Kidney (tissue), 14 donors: ENCODE results near the gene SPATA45. TPM values are rescaled to one million over a fixed set of nuclear protein-coding genes. Genes with fewer than 3 reads are reported as not detected.

Source experiments
- DNase-seq, 5 donors: peaks; one replicate each; pipeline ENCODE4 v3.0.0-alpha.2; 2013 to 2020
- FAIRE-seq: peaks from 2 replicates; lab custom pipeline; 2012; peaks lifted over from hg19 to GRCh38; lab: Jason Lieb, UNC
- H3K27ac ChIP-seq, 2 donors: one replicate each; pipeline ENCODE4 v1.7.0; 2013; ENCODE audit warnings: low read depth in 2 of 2, low read length in 2 of 2, inconsistent platforms in 1 of 2
- H3K27me3 ChIP-seq: one replicate; pipeline ENCODE4 v1.7.1; 2013; ENCODE audit warnings: low read length, inconsistent platforms; ENCODE audit not compliant: control insufficient read depth, insufficient read depth
- H3K36me3 ChIP-seq, 3 donors: one replicate each; pipeline versions ENCODE4 v1.7.0 to v1.7.1; 2013; ENCODE audit warnings: low read length in 3 of 3, control low read depth in 1 of 3, inconsistent platforms in 1 of 3; ENCODE audit not compliant: insufficient read depth in 3 of 3, control insufficient read depth in 2 of 3
- H3K4me1 ChIP-seq, 3 donors: one replicate each; pipeline versions ENCODE4 v1.7.0 to v1.7.1; 2013; ENCODE audit warnings: low read length in 3 of 3, inconsistent platforms in 1 of 3, low read depth in 1 of 3; ENCODE audit not compliant: control insufficient read depth in 2 of 3, insufficient read depth in 2 of 3
- H3K4me3 ChIP-seq, 3 donors: one replicate each; pipeline versions ENCODE4 v1.7.0 to v1.8.1; 2013; ENCODE audit warnings: low read length in 3 of 3, control low read depth in 1 of 3, inconsistent platforms in 1 of 3
- H3K9ac ChIP-seq, 3 donors: one replicate each; pipeline versions ENCODE4 v1.7.0 to v1.7.1; 2013; ENCODE audit warnings: low read length in 3 of 3, control low read depth in 1 of 3, inconsistent platforms in 1 of 3
- H3K9me3 ChIP-seq, 3 donors: one replicate each; pipeline versions ENCODE4 v1.7.0 to v1.7.1; 2013; ENCODE audit warnings: low read length in 3 of 3, control low read depth in 1 of 3, inconsistent platforms in 1 of 3; ENCODE audit not compliant: control insufficient read depth in 2 of 3, insufficient read depth in 1 of 3
- intact Hi-C: fragments of 100-400 bp; cut with DNase I; formaldehyde crosslinking; loops from one replicate; pipeline ENCODE4 v1.11.1; 2022
- polyA plus RNA-seq: library from polyadenylated mRNA; stranded (reverse); fragments of 350-450 nt; fragmentation: Illumina TruSeq; extraction: RNeasy Lipid Tissue Mini Kit (QIAGEN cat#74804); gene quantifications from one replicate; pipeline ENCODE4 v1.2.3, GENCODE V29; 2014; ENCODE audit warnings: low read depth, low replicate concordance; ENCODE audit not compliant: insufficient read depth
- total RNA-seq: library from RNA; stranded (reverse); fragmentation: NEBNext Ultra II Directional; extraction: Animal tissue kit (Norgen Biotek cat#: 25700); gene quantifications from one replicate; pipeline ENCODE4 v1.2.1, GENCODE V29; 2021
- TF ChIP-seq, protein P1 (sequence below): IDR thresholded peaks from 3 replicates; pipeline ENCODE4 v1.5.1; 2012; ENCODE audit warnings: mild to moderate bottlenecking, moderate library complexity, borderline replicate concordance; ENCODE audit not compliant: insufficient read depth; ENCODE audit errors: extremely low read depth
- donor health status: control.
- donor health status: control.
- donor health status: control.
- donor health status: control.
- donor health status: control.
- donor health status: DM: yes; HTN: yes; CAD: no.
- donor health status: Normal renal cell carcinoma (clear cell type).

Gene SPATA45
- total and polyA plus RNA-seq, 2 donors from 2014 or later: 0.57 TPM; not detected in 1

- H3K9ac ChIP-seq: peak within 1 kb of the TSS; percentile 79 to 90 (median 79)
- intact Hi-C loops: no loop called here
- FAIRE-seq: no peak
Observed at GRCh38 chr1:212857992-212858460, 10.6 kb upstream of the SPATA45 start, which contains the start of gene FLVCR1. Gene FLVCR1 (plus strand): TSS chr1:212858275. CDS start chr1:212858453, 178 bp downstream.

DNA sequence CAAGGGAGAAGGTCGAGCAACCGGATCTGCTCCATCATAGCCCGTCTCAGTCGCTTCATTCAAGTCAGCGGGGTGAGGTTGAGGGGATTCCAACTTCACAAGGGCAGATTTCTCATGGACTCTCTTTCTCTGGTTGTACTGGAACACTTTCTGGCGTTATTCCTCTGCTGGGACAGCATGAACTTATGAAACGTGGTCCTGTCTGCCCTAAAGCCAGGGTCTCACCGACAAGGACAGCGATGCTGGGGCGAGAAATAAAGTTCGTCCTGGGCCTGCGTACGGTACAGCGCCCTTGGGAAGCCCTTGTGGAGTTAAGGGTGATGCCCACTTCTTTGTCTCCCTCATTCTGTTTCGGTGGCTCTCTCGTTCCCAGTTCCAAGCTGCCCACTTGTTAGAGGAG, 9.3 kb upstream of the SPATA45 start:
- Histone ChIP-seq H3K4me3 (peak overlapping the region in 2 of 3 donors; percentile 45 to 86), H3K4me1 (peaks cover 0 to 13% (median 7%) of the 10 kb centered on the region in 3 donors), H3K27me3 (no peaks in the 10 kb centered on the region), H3K36me3 (no peaks in the 10 kb centered on the region), H3K9ac (no peak overlapping the region), H3K9me3 (no peaks in the 10 kb centered on the region), H3K27ac (no peak overlapping the region)
- no peak for FAIRE-seq
- TF ChIP-seq, protein P1, sequence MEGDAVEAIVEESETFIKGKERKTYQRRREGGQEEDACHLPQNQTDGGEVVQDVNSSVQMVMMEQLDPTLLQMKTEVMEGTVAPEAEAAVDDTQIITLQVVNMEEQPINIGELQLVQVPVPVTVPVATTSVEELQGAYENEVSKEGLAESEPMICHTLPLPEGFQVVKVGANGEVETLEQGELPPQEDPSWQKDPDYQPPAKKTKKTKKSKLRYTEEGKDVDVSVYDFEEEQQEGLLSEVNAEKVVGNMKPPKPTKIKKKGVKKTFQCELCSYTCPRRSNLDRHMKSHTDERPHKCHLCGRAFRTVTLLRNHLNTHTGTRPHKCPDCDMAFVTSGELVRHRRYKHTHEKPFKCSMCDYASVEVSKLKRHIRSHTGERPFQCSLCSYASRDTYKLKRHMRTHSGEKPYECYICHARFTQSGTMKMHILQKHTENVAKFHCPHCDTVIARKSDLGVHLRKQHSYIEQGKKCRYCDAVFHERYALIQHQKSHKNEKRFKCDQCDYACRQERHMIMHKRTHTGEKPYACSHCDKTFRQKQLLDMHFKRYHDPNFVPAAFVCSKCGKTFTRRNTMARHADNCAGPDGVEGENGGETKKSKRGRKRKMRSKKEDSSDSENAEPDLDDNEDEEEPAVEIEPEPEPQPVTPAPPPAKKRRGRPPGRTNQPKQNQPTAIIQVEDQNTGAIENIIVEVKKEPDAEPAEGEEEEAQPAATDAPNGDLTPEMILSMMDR: no peak
- peak in 2 of 5 donors; percentile 9 to 40 for DNase-seq
- intact Hi-C loops: no loop called here

More at GRCh38 chr1:212857992-212858460, 10.6 kb upstream of the SPATA45 start, which contains the start of gene FLVCR1:
- H3K4me3 ChIP-seq: peak within 1 kb of the TSS; percentile 86 to 95 (median 88)
- no peaks in the 10 kb centered on the region for H3K9me3 ChIP-seq
- H3K36me3 ChIP-seq: peaks cover 0 to 2% (median 0%) of the 10 kb centered on the region in 3 donors
- H3K27me3 ChIP-seq: no peaks in the 10 kb centered on the region
- peak; percentile 98 to 99 (median 99) for DNase-seq
- TF ChIP-seq, protein P1: peak; percentile 11
- peak within 1 kb of the TSS; percentile 65 to 93 for H3K27ac ChIP-seq
- peaks cover 0 to 13% (median 7%) of the 10 kb centered on the region in 3 donors for H3K4me1 ChIP-seq

DNA sequence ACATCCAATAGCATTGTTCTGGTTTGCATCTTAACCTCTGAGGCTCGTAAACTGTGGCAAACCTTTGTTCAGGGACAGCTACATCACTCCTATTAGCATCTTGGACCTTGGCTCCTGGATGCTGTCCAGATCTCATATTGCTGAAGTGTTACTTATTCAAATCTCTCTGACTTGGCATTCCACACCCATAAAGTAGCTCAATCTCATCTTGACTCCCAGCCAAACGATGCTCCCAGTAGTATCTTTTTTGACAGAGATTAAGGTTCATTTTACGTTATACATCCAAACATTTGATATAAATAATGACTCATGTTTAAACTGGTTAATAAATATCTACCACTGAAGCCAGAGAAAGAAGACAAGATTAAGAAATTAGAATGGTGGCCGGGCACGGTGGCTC, 6.2 kb upstream of the SPATA45 start:
- no peak overlapping the region for H3K9ac ChIP-seq
- H3K4me1 ChIP-seq: peaks cover 0 to 7% (median 0%) of the 10 kb centered on the region in 3 donors
- no peaks in the 10 kb centered on the region for H3K36me3 ChIP-seq
- no peaks in the 10 kb centered on the region for H3K9me3 ChIP-seq
- H3K27me3 ChIP-seq: no peaks in the 10 kb centered on the region
- no peak overlapping the region for H3K27ac ChIP-seq
- intact Hi-C loops: no loop called here
- FAIRE-seq (peak; percentile 73), DNase-seq (peak in 2 of 5 donors; percentile 11 to 53)
- H3K4me3 ChIP-seq: no peak overlapping the region
- TF ChIP-seq, protein P1: no peak
